Measurements from ENCODE around the gene DPYD.

- no peak for TF ChIP-seq EZH2phosphoT487 (IDR thresholded peaks at IDR 0.05; ENCODE audit: borderline replicate concordance)
- TF ChIP-seq, protein P1, sequence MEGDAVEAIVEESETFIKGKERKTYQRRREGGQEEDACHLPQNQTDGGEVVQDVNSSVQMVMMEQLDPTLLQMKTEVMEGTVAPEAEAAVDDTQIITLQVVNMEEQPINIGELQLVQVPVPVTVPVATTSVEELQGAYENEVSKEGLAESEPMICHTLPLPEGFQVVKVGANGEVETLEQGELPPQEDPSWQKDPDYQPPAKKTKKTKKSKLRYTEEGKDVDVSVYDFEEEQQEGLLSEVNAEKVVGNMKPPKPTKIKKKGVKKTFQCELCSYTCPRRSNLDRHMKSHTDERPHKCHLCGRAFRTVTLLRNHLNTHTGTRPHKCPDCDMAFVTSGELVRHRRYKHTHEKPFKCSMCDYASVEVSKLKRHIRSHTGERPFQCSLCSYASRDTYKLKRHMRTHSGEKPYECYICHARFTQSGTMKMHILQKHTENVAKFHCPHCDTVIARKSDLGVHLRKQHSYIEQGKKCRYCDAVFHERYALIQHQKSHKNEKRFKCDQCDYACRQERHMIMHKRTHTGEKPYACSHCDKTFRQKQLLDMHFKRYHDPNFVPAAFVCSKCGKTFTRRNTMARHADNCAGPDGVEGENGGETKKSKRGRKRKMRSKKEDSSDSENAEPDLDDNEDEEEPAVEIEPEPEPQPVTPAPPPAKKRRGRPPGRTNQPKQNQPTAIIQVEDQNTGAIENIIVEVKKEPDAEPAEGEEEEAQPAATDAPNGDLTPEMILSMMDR (conservative IDR thresholded peaks at IDR 0.05; ENCODE audit: low read length): no peak
Measured at GRCh38 chr1:97135972-97136371, 784.9 kb downstream of the DPYD start.

Measured in Loucy (cell line).